ENCODE results near the gene BCR. TPM values are rescaled to one million over a fixed set of nuclear protein-coding genes. Genes with fewer than 3 reads are reported as not detected.

The BCR gene
- total RNA-seq, 1 experiment from 2014 or later, result 129 TPM

- POLR2A ChIA-PET, result no interaction called here
- no peak for ATAC-seq
- CTCF ChIA-PET, result interaction anchor here (1.0 to 9.3 kb wide), 5 partner anchors 41 to 209 kb away, joined by 3 to 114 read pairs (median 18); no protein-coding TSS in a partner anchor
- H3K9me3 Mint-ChIP-seq, result peaks cover 18% of the 10 kb centered on the region
- peaks cover 24% of the 10 kb centered on the region for H3K4me1 Mint-ChIP-seq
- H3K27me3 Mint-ChIP-seq (ENCODE audit: low read depth), result no peaks in the 10 kb centered on the region; the same call in none of the 2 replicates
- H3K27ac Mint-ChIP-seq, result no peak overlapping the region
- no peak overlapping the region for H3K4me3 Mint-ChIP-seq
- TF ChIP-seq IRF1 (CRISPR knock-in tag; IDR thresholded peaks at IDR 0.05) (no peak), HMGXB4 (CRISPR knock-in tag; IDR thresholded peaks at IDR 0.05) (no peak), ZNF219 (CRISPR knock-in tag; IDR thresholded peaks at IDR 0.05; ENCODE audit: borderline replicate concordance) (no peak), HMGA2 (CRISPR knock-in tag; IDR thresholded peaks at IDR 0.05) (no peak), KAT7 (CRISPR knock-in tag; IDR thresholded peaks at IDR 0.05; ENCODE audit: borderline replicate concordance) (no peak), ZSCAN18 (CRISPR knock-in tag; IDR thresholded peaks at IDR 0.05) (no peak), PREB (CRISPR knock-in tag; IDR thresholded peaks at IDR 0.05; ENCODE audit: borderline replicate concordance) (no peak), STAT6 (CRISPR knock-in tag; conservative IDR thresholded peaks at IDR 0.05; ENCODE audit: low read depth) (no peak), OVOL2 (CRISPR knock-in tag; IDR thresholded peaks at IDR 0.05; ENCODE audit: borderline replicate concordance) (no peak), FOXK1 (CRISPR knock-in tag; IDR thresholded peaks at IDR 0.05) (no peak), E2F4 (CRISPR knock-in tag; IDR thresholded peaks at IDR 0.05; ENCODE audit: borderline replicate concordance, low read depth) (no peak), NR1H2 (CRISPR knock-in tag; IDR thresholded peaks at IDR 0.05) (no peak), JAZF1 (CRISPR knock-in tag; IDR thresholded peaks at IDR 0.05) (no peak), E2F1 (CRISPR knock-in tag; IDR thresholded peaks at IDR 0.05) (no peak), CDX4 (CRISPR knock-in tag; IDR thresholded peaks at IDR 0.05; ENCODE audit: borderline replicate concordance) (no peak), NR3C1 (CRISPR knock-in tag; conservative IDR thresholded peaks at IDR 0.05; ENCODE audit: low read depth) (no peak), ZNF263 (CRISPR knock-in tag; IDR thresholded peaks at IDR 0.05; ENCODE audit: low read depth) (no peak)
- peaks cover 22% of the 10 kb centered on the region for H3K36me3 Mint-ChIP-seq
- DNase-seq (ENCODE audit: low spot score), result no peak
These were observed 3.1 kb upstream of the BCR start for GRCh38 chr22:23177197-23177596.

Measured in WTC11 (cell line).